Measurements from ENCODE around the gene LORICRIN. TPM values are rescaled to one million over a fixed set of nuclear protein-coding genes. Genes with fewer than 3 reads are reported as not detected.

The LORICRIN gene
- total RNA-seq, 5 donors from 2014 or later (not counting 1 experiment from before 2014, with no cell fraction given) = 0.20 TPM; not detected in 4

DNA sequence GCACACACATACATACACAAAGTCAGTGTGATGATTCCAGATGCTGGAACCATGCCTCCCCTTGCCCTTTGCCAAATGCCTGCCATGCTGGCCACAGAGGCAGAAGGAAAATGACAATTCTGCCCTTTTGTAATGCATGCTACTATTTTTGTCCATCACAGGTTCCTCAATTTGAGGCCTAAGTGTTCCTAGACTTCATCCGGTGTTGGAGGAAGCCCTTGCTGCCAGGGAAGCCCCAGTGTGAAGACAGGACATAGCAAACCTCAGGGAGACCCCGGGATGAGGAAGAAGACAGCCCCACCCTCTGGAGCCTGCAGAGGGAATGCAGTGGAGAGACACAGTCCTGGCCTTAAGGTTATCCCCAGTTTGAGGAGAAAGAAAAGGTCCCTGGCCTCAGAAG lies 27.7 kb upstream of the LORICRIN start:
- ATAC-seq (replicated peaks in 1 of 4) = no peak

DNA sequence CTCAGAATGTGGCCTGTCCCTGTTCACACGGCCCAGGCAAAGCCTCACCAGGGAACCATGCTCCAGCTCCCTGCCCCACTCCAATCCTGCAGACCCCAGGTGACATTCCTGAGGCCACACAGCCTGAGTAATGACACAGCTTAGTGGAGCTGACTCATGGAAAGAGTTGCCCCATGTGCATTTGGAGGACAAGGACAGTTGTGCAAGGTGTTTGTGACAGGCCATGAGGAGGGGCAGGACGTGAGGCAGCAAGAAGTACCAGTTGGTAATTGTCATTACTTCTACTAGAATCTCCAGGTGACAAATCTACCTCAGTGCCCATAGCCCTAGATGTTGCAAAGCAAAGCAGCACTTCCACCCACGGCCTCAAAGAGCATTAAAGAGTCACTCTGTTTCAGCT lies 26.9 kb upstream of the LORICRIN start:
- no peaks in the 10 kb centered on the region for H3K9me3 Mint-ChIP-seq
- no peaks in the 10 kb centered on the region for H3K9me3 ChIP-seq
- WGBS (ENCODE audit: insufficient coverage) = 75% methylated on average over 2 of the region's 3 CpGs

More for the DNA sequence above, 27.7 kb upstream of the LORICRIN start:
- CTCF ChIA-PET = no interaction called here
- Histone ChIP-seq H3K36me3 (ENCODE audit: control insufficient read depth in 2 of 2, extremely low read depth in 1 of 2, insufficient read depth in 1 of 2, low read length in 1 of 2) (no peaks in the 10 kb centered on the region), H3K9me3 (no peaks in the 10 kb centered on the region), H3K4me1 (ENCODE audit: control insufficient read depth in 1 of 2, extremely low read depth in 1 of 2, insufficient read depth in 2 of 2, low read length in 2 of 2) (no peaks in the 10 kb centered on the region), H3K4me3 (ENCODE audit: control insufficient read depth in 1 of 2, extremely low read depth in 1 of 2, low read length in 1 of 2) (no peak overlapping the region), H3K27ac (ENCODE audit: low read length) (no peak overlapping the region), H3K27me3 (replicated peaks in 1 of 2; ENCODE audit: control insufficient read depth in 2 of 2, extremely low read depth in 1 of 2, insufficient read depth in 2 of 2, low read length in 1 of 2) (peaks cover 0 to 18% of the 10 kb centered on the region in 2 experiments)
- Mint-ChIP-seq H3K36me3 (no peaks in the 10 kb centered on the region), H3K4me1 (no peaks in the 10 kb centered on the region), H3K27ac (no peak overlapping the region), H3K27me3 (peaks cover 18 to 26% of the 10 kb centered on the region in 2 donors), H3K4me3 (no peak overlapping the region), H3K9me3 (no peaks in the 10 kb centered on the region)
- POLR2A ChIA-PET = no interaction called here
- DNase-seq = no peak
- 25% methylated on average over 1 of the region's 2 CpGs for WGBS (ENCODE audit: insufficient coverage)

DNA sequence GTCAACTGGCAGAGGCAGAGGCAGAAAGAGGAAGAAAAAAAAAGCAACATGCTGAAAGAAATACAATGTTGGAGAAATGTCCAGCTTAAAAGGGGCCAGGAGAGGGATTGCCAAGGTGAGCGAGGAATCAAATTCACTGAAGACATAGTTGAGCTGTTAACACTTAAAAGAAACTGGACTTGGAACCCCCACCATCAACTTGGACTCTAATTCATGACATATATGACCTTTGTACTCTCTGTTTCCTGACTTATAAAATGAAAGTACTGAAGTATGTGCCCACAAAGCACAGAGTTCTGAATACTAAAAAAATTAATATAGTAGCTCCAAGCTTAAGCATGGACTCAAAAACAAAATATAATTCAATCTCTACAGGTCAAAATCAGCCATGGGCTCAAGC lies 26.0 kb upstream of the LORICRIN start:
- H3K27ac ChIP-seq (ENCODE audit: low read length) = no peak overlapping the region
- no peaks in the 10 kb centered on the region for H3K4me1 Mint-ChIP-seq
- H3K4me3 ChIP-seq (ENCODE audit: control insufficient read depth in 1 of 2, extremely low read depth in 1 of 2, low read length in 1 of 2) = no peak overlapping the region
- no peaks in the 10 kb centered on the region for H3K9me3 Mint-ChIP-seq
- no peak for DNase-seq
- no peaks in the 10 kb centered on the region for H3K36me3 Mint-ChIP-seq
- no peaks in the 10 kb centered on the region for H3K4me1 ChIP-seq (ENCODE audit: control insufficient read depth in 1 of 2, extremely low read depth in 1 of 2, insufficient read depth in 2 of 2, low read length in 2 of 2)
- no peak for ATAC-seq (replicated peaks in 1 of 4)
- H3K4me3 Mint-ChIP-seq = no peak overlapping the region
- ChIA-PET POLR2A (no interaction called here), CTCF (no interaction called here)
- H3K36me3 ChIP-seq (ENCODE audit: control insufficient read depth in 2 of 2, extremely low read depth in 1 of 2, insufficient read depth in 1 of 2, low read length in 1 of 2) = no peaks in the 10 kb centered on the region
- no peaks in the 10 kb centered on the region for H3K9me3 ChIP-seq
- WGBS (ENCODE audit: insufficient coverage) = no CpG with 5 or more reads among the region's 1 CpG
- peaks cover 21 to 30% of the 10 kb centered on the region in 2 donors for H3K27me3 Mint-ChIP-seq
- no peak overlapping the region for H3K27ac Mint-ChIP-seq
- peaks cover 0 to 20% of the 10 kb centered on the region in 2 experiments for H3K27me3 ChIP-seq (replicated peaks in 1 of 2; ENCODE audit: control insufficient read depth in 2 of 2, extremely low read depth in 1 of 2, insufficient read depth in 2 of 2, low read length in 1 of 2)

More for the DNA sequence above, 26.9 kb upstream of the LORICRIN start:
- peaks cover 0 to 18% of the 10 kb centered on the region in 2 experiments for H3K27me3 ChIP-seq (replicated peaks in 1 of 2; ENCODE audit: control insufficient read depth in 2 of 2, extremely low read depth in 1 of 2, insufficient read depth in 2 of 2, low read length in 1 of 2)
- H3K4me3 ChIP-seq (ENCODE audit: control insufficient read depth in 1 of 2, extremely low read depth in 1 of 2, low read length in 1 of 2) = no peak overlapping the region
- H3K4me1 ChIP-seq (ENCODE audit: control insufficient read depth in 1 of 2, extremely low read depth in 1 of 2, insufficient read depth in 2 of 2, low read length in 2 of 2) = no peaks in the 10 kb centered on the region
- H3K27ac Mint-ChIP-seq = no peak overlapping the region
- DNase-seq = no peak
- no peak for ATAC-seq (replicated peaks in 1 of 4)
- H3K27ac ChIP-seq (ENCODE audit: low read length) = no peak overlapping the region
- no peaks in the 10 kb centered on the region for H3K36me3 ChIP-seq (ENCODE audit: control insufficient read depth in 2 of 2, extremely low read depth in 1 of 2, insufficient read depth in 1 of 2, low read length in 1 of 2)
- H3K4me3 Mint-ChIP-seq = no peak overlapping the region
- ChIA-PET CTCF (no interaction called here), POLR2A (no interaction called here)
- no peaks in the 10 kb centered on the region for H3K4me1 Mint-ChIP-seq
- no peaks in the 10 kb centered on the region for H3K36me3 Mint-ChIP-seq
- H3K27me3 Mint-ChIP-seq = peaks cover 20 to 26% of the 10 kb centered on the region in 2 donors

DNA sequence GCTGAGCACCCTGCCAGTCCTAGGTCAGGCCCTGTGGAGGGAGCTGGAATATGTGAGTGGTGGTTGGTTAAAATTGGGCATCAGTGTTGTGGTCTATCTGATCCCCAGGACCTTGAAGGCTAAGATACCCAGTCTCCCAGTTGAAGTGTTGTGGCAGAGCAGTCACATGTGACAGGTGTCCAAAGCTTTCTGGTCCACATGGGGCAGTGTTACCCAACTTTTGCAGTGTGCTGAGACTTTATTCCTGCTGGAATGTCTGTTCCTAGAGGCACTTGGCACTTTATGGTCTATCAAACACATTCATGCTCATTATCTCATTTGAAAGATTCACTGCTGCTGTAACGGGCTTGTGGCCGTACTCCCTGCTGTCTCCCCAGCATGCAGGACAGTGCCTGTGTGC lies 21.0 kb upstream of the LORICRIN start:
- ATAC-seq (replicated peaks in 1 of 4) = no peak
- no peaks in the 10 kb centered on the region for H3K4me1 Mint-ChIP-seq
- H3K27me3 ChIP-seq (replicated peaks in 1 of 2; ENCODE audit: control insufficient read depth in 2 of 2, extremely low read depth in 1 of 2, insufficient read depth in 2 of 2, low read length in 1 of 2) = peaks cover 0 to 17% of the 10 kb centered on the region in 2 experiments
- H3K36me3 Mint-ChIP-seq = no peaks in the 10 kb centered on the region
- H3K27ac Mint-ChIP-seq = no peak overlapping the region
- CTCF ChIA-PET = interaction anchor here in 1 of 2 donors (1.2 kb wide), 1 partner anchor 37 kb away, joined by 3 read pairs; no protein-coding TSS in a partner anchor
- no peaks in the 10 kb centered on the region for H3K4me1 ChIP-seq (ENCODE audit: control insufficient read depth in 1 of 2, extremely low read depth in 1 of 2, insufficient read depth in 2 of 2, low read length in 2 of 2)
- 95% methylated on average over 2 of the region's 2 CpGs for WGBS (ENCODE audit: insufficient coverage)
- peaks cover 18 to 19% of the 10 kb centered on the region in 2 donors for H3K27me3 Mint-ChIP-seq
- no peaks in the 10 kb centered on the region for H3K9me3 Mint-ChIP-seq
- H3K27ac ChIP-seq (ENCODE audit: low read length) = no peak overlapping the region
- no peaks in the 10 kb centered on the region for H3K9me3 ChIP-seq
- H3K36me3 ChIP-seq (ENCODE audit: control insufficient read depth in 2 of 2, extremely low read depth in 1 of 2, insufficient read depth in 1 of 2, low read length in 1 of 2) = no peaks in the 10 kb centered on the region
- H3K4me3 Mint-ChIP-seq = no peak overlapping the region
- POLR2A ChIA-PET = no interaction called here
- no peak overlapping the region for H3K4me3 ChIP-seq (ENCODE audit: control insufficient read depth in 1 of 2, extremely low read depth in 1 of 2, low read length in 1 of 2)
- DNase-seq = no peak

DNA sequence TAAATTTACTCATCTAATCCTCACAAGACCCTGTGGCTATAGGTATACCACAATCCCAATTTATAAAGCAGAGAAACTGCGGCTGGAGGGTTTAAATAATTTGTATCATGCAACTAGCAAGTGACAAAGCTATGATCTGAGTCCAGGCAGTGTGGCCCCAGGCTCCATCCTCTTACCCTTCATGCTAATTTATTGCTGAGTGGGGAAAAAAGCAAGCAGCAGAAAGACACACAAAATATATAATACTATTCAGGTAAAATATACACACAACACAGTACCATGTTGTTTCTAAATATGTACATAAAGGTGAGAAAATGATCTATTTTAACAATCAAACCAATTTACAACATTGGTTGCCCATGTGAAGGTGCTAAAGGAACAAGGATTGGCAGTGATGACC lies 17.3 kb upstream of the LORICRIN start:
- no CpG with 5 or more reads among the region's 1 CpG for WGBS (ENCODE audit: insufficient coverage)
- H3K4me1 ChIP-seq (ENCODE audit: control insufficient read depth in 1 of 2, extremely low read depth in 1 of 2, insufficient read depth in 2 of 2, low read length in 2 of 2) = no peaks in the 10 kb centered on the region
- H3K27ac ChIP-seq (ENCODE audit: low read length) = no peak overlapping the region
- no peaks in the 10 kb centered on the region for H3K36me3 ChIP-seq (ENCODE audit: control insufficient read depth in 2 of 2, extremely low read depth in 1 of 2, insufficient read depth in 1 of 2, low read length in 1 of 2)
- H3K4me3 Mint-ChIP-seq = no peak overlapping the region
- no peaks in the 10 kb centered on the region for H3K36me3 Mint-ChIP-seq
- H3K4me3 ChIP-seq (ENCODE audit: control insufficient read depth in 1 of 2, extremely low read depth in 1 of 2, low read length in 1 of 2) = no peak overlapping the region
- ATAC-seq (replicated peaks in 1 of 4) = no peak
- DNase-seq = no peak
- peaks cover 0 to 8% (median 0%) of the 10 kb centered on the region in 3 donors for H3K9me3 Mint-ChIP-seq
- ChIA-PET CTCF (no interaction called here), POLR2A (no interaction called here)
- H3K27ac Mint-ChIP-seq = no peak overlapping the region
- no peaks in the 10 kb centered on the region for H3K4me1 Mint-ChIP-seq
- H3K27me3 Mint-ChIP-seq = peaks cover 18 to 19% of the 10 kb centered on the region in 2 donors
- H3K27me3 ChIP-seq (replicated peaks in 1 of 2; ENCODE audit: control insufficient read depth in 2 of 2, extremely low read depth in 1 of 2, insufficient read depth in 2 of 2, low read length in 1 of 2) = peaks cover 0 to 23% of the 10 kb centered on the region in 2 experiments
- H3K9me3 ChIP-seq = no peaks in the 10 kb centered on the region

DNA sequence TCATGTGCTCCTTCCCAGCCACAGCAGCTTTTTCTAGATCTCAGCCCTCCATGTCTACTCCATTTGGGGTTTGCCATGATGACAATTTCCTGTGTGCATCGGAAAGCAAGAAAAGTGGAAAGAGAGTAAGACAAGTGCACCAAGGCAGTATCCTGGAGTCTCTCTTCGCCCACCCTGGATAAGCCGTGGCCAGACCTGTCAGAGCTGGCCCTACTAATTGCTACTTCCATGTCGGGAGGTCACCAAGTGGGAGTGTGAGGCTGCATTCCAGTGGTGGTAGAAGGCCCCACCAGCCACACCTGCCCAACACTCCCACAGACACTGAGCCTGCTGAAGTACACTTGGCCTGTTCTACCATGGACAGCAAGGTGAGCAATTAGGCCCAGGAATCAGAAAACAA lies 14.0 kb upstream of the LORICRIN start:
- Histone ChIP-seq H3K9me3 (no peaks in the 10 kb centered on the region), H3K27ac (ENCODE audit: low read length) (no peak overlapping the region), H3K36me3 (ENCODE audit: control insufficient read depth in 2 of 2, extremely low read depth in 1 of 2, insufficient read depth in 1 of 2, low read length in 1 of 2) (no peaks in the 10 kb centered on the region), H3K4me1 (ENCODE audit: control insufficient read depth in 1 of 2, extremely low read depth in 1 of 2, insufficient read depth in 2 of 2, low read length in 2 of 2) (no peaks in the 10 kb centered on the region), H3K27me3 (replicated peaks in 1 of 2; ENCODE audit: control insufficient read depth in 2 of 2, extremely low read depth in 1 of 2, insufficient read depth in 2 of 2, low read length in 1 of 2) (peaks cover 2 to 12% of the 10 kb centered on the region in 2 experiments), H3K4me3 (ENCODE audit: control insufficient read depth in 1 of 2, extremely low read depth in 1 of 2, low read length in 1 of 2) (no peak overlapping the region)
- Mint-ChIP-seq H3K9me3 (peaks cover 0 to 8% (median 0%) of the 10 kb centered on the region in 3 donors), H3K4me3 (no peak overlapping the region), H3K27me3 (peaks cover 32 to 33% of the 10 kb centered on the region in 2 donors), H3K4me1 (no peaks in the 10 kb centered on the region), H3K36me3 (no peaks in the 10 kb centered on the region), H3K27ac (no peak overlapping the region)
- CTCF ChIA-PET = no interaction called here
- POLR2A ChIA-PET = no interaction called here
- DNase-seq (no peak), ATAC-seq (replicated peaks in 1 of 4) (no peak)
- WGBS (ENCODE audit: insufficient coverage) = 74% methylated on average over 3 of the region's 4 CpGs

DNA sequence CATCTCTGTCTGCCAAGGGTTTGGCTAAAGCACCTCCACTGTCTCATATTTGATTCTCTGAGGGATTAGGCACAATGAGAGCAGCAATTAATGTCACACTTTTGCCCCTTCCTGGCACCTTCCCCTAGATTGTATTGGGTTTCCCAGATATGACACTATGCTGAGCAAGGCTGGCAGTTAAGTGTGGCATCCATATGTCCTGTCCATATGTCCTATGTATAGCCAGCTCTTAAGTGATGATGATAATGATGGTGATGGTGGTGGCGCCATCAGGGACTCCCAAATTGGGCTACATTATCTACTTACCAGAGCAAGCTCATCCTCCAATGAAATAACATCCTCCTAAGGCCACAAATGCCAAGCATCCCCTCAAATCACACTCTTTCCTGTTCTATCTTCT lies 13.5 kb upstream of the LORICRIN start:
- H3K27me3 ChIP-seq (replicated peaks in 1 of 2; ENCODE audit: control insufficient read depth in 2 of 2, extremely low read depth in 1 of 2, insufficient read depth in 2 of 2, low read length in 1 of 2) = peaks cover 2 to 12% of the 10 kb centered on the region in 2 experiments
- no peaks in the 10 kb centered on the region for H3K9me3 ChIP-seq
- Mint-ChIP-seq H3K9me3 (peaks cover 0 to 8% (median 0%) of the 10 kb centered on the region in 3 donors), H3K36me3 (no peaks in the 10 kb centered on the region), H3K4me1 (no peaks in the 10 kb centered on the region), H3K4me3 (no peak overlapping the region), H3K27me3 (peaks cover 34 to 35% of the 10 kb centered on the region in 2 donors), H3K27ac (no peak overlapping the region)
- H3K4me1 ChIP-seq (ENCODE audit: control insufficient read depth in 1 of 2, extremely low read depth in 1 of 2, insufficient read depth in 2 of 2, low read length in 2 of 2) = no peaks in the 10 kb centered on the region
- H3K4me3 ChIP-seq (ENCODE audit: control insufficient read depth in 1 of 2, extremely low read depth in 1 of 2, low read length in 1 of 2) = no peak overlapping the region
- no peak overlapping the region for H3K27ac ChIP-seq (ENCODE audit: low read length)
- DNase-seq (no peak), ATAC-seq (replicated peaks in 1 of 4) (no peak)
- no peaks in the 10 kb centered on the region for H3K36me3 ChIP-seq (ENCODE audit: control insufficient read depth in 2 of 2, extremely low read depth in 1 of 2, insufficient read depth in 1 of 2, low read length in 1 of 2)
- ChIA-PET CTCF (no interaction called here), POLR2A (no interaction called here)
- WGBS (ENCODE audit: insufficient coverage) = no CpG with 5 or more reads among the region's 1 CpG

Data from T-cell (primary cell).